GM21515 (cell line): Measurements from ENCODE around the gene ATP1A3.

ENCODE experiments used
- ATAC-seq: cut with Tn5 transposase; IDR thresholded peaks from one replicate; pipeline ENCODE4 v1.9.1; 2021; ENCODE audit not compliant: unreplicated experiment

Gene ATP1A3

GRCh38 chr19:41987141-41987860 lies 6.7 kb downstream of the ATP1A3 start:
- no peak for ATAC-seq

- no peak for ATAC-seq
Observed at GRCh38 chr19:41984961-41985360, 9.1 kb downstream of the ATP1A3 start.

GRCh38 chr19:41981724-41982123 lies 12.3 kb downstream of the ATP1A3 start:
- ATAC-seq: no peak

- ATAC-seq: no peak
Observed at GRCh38 chr19:41978470-41978869, 15.6 kb downstream of the ATP1A3 start.

GRCh38 chr19:41977916-41978315 lies 16.1 kb downstream of the ATP1A3 start:
- ATAC-seq: no peak

GRCh38 chr19:41974652-41975051 lies 19.4 kb downstream of the ATP1A3 start:
- no peak for ATAC-seq

GRCh38 chr19:41971363-41971762 lies 22.7 kb downstream of the ATP1A3 start:
- no peak for ATAC-seq

GRCh38 chr19:41969772-41970458 lies 24.1 kb downstream of the ATP1A3 start:
- no peak for ATAC-seq

GRCh38 chr19:41968751-41969595 lies 25.1 kb downstream of the ATP1A3 start:
- no peak for ATAC-seq

- no peak for ATAC-seq
Observed at GRCh38 chr19:41967054-41967783, 26.8 kb downstream of the ATP1A3 start.

GRCh38 chr19:41965106-41965505 lies 28.9 kb downstream of the ATP1A3 start:
- no peak for ATAC-seq

GRCh38 chr19:41960973-41961372 lies 33.1 kb downstream of the ATP1A3 start:
- ATAC-seq: no peak

GRCh38 chr19:41959056-41960053 lies 34.7 kb downstream of the ATP1A3 start, which contains the start of gene RABAC1:
RABAC1 (minus strand) TSS chr19:41959321; CDS start chr19:41959292, 29 bp downstream.
- peak; percentile 79 for ATAC-seq

GRCh38 chr19:41958367-41959055 lies 35.5 kb downstream of the ATP1A3 start:
- ATAC-seq: peak; percentile 55

- ATAC-seq: no peak
Observed at GRCh38 chr19:41957838-41958366, 36.1 kb downstream of the ATP1A3 start.

GRCh38 chr19:41957161-41957837 lies 36.7 kb downstream of the ATP1A3 start:
- no peak for ATAC-seq

- ATAC-seq: no peak
Observed at GRCh38 chr19:41956621-41957020, 37.4 kb downstream of the ATP1A3 start.

GRCh38 chr19:41955521-41955920 lies 38.5 kb downstream of the ATP1A3 start:
- ATAC-seq: no peak
